SIG-M5 (cell line): ENCODE data around the gene DPP7.

Experiments
- DNase-seq: peaks from one replicate; lab custom pipeline; 2025; lab: John Stamatoyannopoulos, UW

Gene DPP7

GRCh38 chr9:137114613-137115393 lies at the start of gene DPP7:
Gene DPP7 (minus strand): TSS chr9:137114733. CDS start chr9:137114713, 20 bp downstream.
- DNase-seq, result no peak

GRCh38 chr9:137163805-137164204 lies 49.3 kb upstream of the DPP7 start:
- DNase-seq, result no peak

- DNase-seq, result no peak
Measured at GRCh38 chr9:137163365-137163715, 48.8 kb upstream of the DPP7 start.

GRCh38 chr9:137162505-137163364 lies 48.2 kb upstream of the DPP7 start:
- no peak for DNase-seq

GRCh38 chr9:137161558-137162486 lies 47.3 kb upstream of the DPP7 start:
- DNase-seq, result no peak

GRCh38 chr9:137160716-137161557 lies 46.4 kb upstream of the DPP7 start:
- no peak for DNase-seq

- no peak for DNase-seq
Measured at GRCh38 chr9:137160054-137160425, 45.5 kb upstream of the DPP7 start.

- no peak for DNase-seq
Measured at GRCh38 chr9:137159105-137160053, 44.8 kb upstream of the DPP7 start.

GRCh38 chr9:137158625-137159024 lies 44.1 kb upstream of the DPP7 start:
- DNase-seq, result no peak

GRCh38 chr9:137157618-137158415 lies 43.3 kb upstream of the DPP7 start:
- DNase-seq, result no peak

- DNase-seq, result no peak
Measured at GRCh38 chr9:137156567-137157375, 42.2 kb upstream of the DPP7 start.

- DNase-seq, result no peak
Measured at GRCh38 chr9:137152844-137153405, 38.4 kb upstream of the DPP7 start.

GRCh38 chr9:137150617-137151457 lies 36.3 kb upstream of the DPP7 start:
- DNase-seq, result no peak

GRCh38 chr9:137149942-137150616 lies 35.5 kb upstream of the DPP7 start:
- no peak for DNase-seq

- DNase-seq, result no peak
Measured at GRCh38 chr9:137149363-137149762, 34.8 kb upstream of the DPP7 start.

GRCh38 chr9:137148661-137149060 lies 34.1 kb upstream of the DPP7 start:
- DNase-seq, result no peak

- no peak for DNase-seq
Measured at GRCh38 chr9:137148242-137148641, 33.7 kb upstream of the DPP7 start.
